ACC112 (cell line): ENCODE results near the gene SYNGR3.

ENCODE experiments used
- H2AFZ ChIP-seq: fragments of 200-600 bp; sonication (generic); one replicate; pipeline ENCODE4 v1.6.0; 2017; ENCODE audit warnings: antibody characterized with exemption, low read length; ENCODE audit not compliant: unreplicated experiment
- H3K27ac ChIP-seq: fragments of 200-600 bp; sonication (generic); 2 replicates; pipeline ENCODE4 v1.5.1; 2014; ENCODE audit warnings: low read depth, mild to moderate bottlenecking, antibody characterized with exemption, low read length, moderate library complexity
- H3K27me3 ChIP-seq: fragments of 200-600 bp; sonication (generic); 2 replicates; pipeline ENCODE4 v1.6.1; 2014; ENCODE audit warnings: mild to moderate bottlenecking, antibody characterized with exemption, low read length, moderate library complexity, mixed read lengths; ENCODE audit not compliant: insufficient read depth
- H3K36me3 ChIP-seq: fragments of 200-600 bp; sonication (generic); 2 replicates; pipeline ENCODE4 v1.6.1; 2016; ENCODE audit warnings: mild to moderate bottlenecking, antibody characterized with exemption, low read length, moderate library complexity, mixed read lengths; ENCODE audit not compliant: insufficient read depth
- H3K4me1 ChIP-seq: fragments of 200-600 bp; sonication (generic); one replicate; pipeline ENCODE4 v1.6.1; 2016; ENCODE audit warnings: low read length, mixed read lengths; ENCODE audit not compliant: insufficient read depth, unreplicated experiment, control insufficient read depth
- H3K4me3 ChIP-seq: fragments of 200-600 bp; sonication (generic); 2 replicates; pipeline ENCODE4 v1.5.1; 2014; ENCODE audit warnings: mild to moderate bottlenecking, low read depth, low read length
- H3K79me2 ChIP-seq: fragments of 200-600 bp; sonication (generic); one replicate; pipeline ENCODE4 v1.6.0; 2016; ENCODE audit warnings: low read length; ENCODE audit not compliant: control insufficient read depth, unreplicated experiment, insufficient read depth

Gene SYNGR3

GRCh38 chr16:1971796-1972489, 17.8 kb upstream of the SYNGR3 start, which contains the start of gene TBL3:
Gene TBL3 (plus strand): TSS chr16:1972053. CDS start chr16:1972165, 112 bp downstream.
- Histone ChIP-seq H3K4me3 (peak within 1 kb of the TSS; percentile 99), H3K4me1 (peaks cover 6% of the 10 kb centered on the region), H3K27ac (peak within 1 kb of the TSS; percentile 78), H3K27me3 (no peaks in the 10 kb centered on the region), H2AFZ (peak within 1 kb of the TSS; percentile 94), H3K79me2 (peaks cover 25% of the 10 kb centered on the region), H3K36me3 (no peaks in the 10 kb centered on the region)

- H3K36me3 ChIP-seq, result no peaks in the 10 kb centered on the region
- peak overlapping the region; percentile 54; the same call in 1 of the 2 replicates for H3K27ac ChIP-seq
- peak overlapping the region; percentile 72 for H2AFZ ChIP-seq
- peak overlapping the region; percentile 99 for H3K4me3 ChIP-seq
- peaks cover 6% of the 10 kb centered on the region for H3K4me1 ChIP-seq
- no peaks in the 10 kb centered on the region for H3K27me3 ChIP-seq
- H3K79me2 ChIP-seq, result peaks cover 25% of the 10 kb centered on the region
These were observed 17.3 kb upstream of the SYNGR3 start for GRCh38 chr16:1972490-1972877.

GRCh38 chr16:1973461-1974156, 16.2 kb upstream of the SYNGR3 start:
- Histone ChIP-seq H3K27me3 (no peaks in the 10 kb centered on the region), H3K27ac (no peak overlapping the region), H3K36me3 (peaks cover 4% of the 10 kb centered on the region; the same call in 1 of the 2 replicates), H3K4me3 (no peak overlapping the region; the same call in 1 of the 2 replicates), H3K4me1 (peaks cover 6% of the 10 kb centered on the region), H2AFZ (no peak overlapping the region), H3K79me2 (peaks cover 25% of the 10 kb centered on the region)

GRCh38 chr16:1974157-1975070, 15.4 kb upstream of the SYNGR3 start:
- H3K27me3 ChIP-seq, result peaks cover 4% of the 10 kb centered on the region; the same call in 1 of the 2 replicates
- no peak overlapping the region for H2AFZ ChIP-seq
- H3K36me3 ChIP-seq, result peaks cover 4% of the 10 kb centered on the region; the same call in 1 of the 2 replicates
- H3K27ac ChIP-seq, result no peak overlapping the region
- H3K4me1 ChIP-seq, result peaks cover 6% of the 10 kb centered on the region
- peaks cover 25% of the 10 kb centered on the region for H3K79me2 ChIP-seq
- H3K4me3 ChIP-seq, result no peak overlapping the region

- Histone ChIP-seq H3K4me1 (peaks cover 6% of the 10 kb centered on the region), H2AFZ (no peak overlapping the region), H3K4me3 (no peak overlapping the region), H3K27ac (no peak overlapping the region), H3K36me3 (peaks cover 4% of the 10 kb centered on the region; the same call in 1 of the 2 replicates), H3K79me2 (peaks cover 25% of the 10 kb centered on the region), H3K27me3 (peaks cover 16% of the 10 kb centered on the region; the same call in 1 of the 2 replicates)
These were observed 14.1 kb upstream of the SYNGR3 start for GRCh38 chr16:1975432-1976215.

DNA sequence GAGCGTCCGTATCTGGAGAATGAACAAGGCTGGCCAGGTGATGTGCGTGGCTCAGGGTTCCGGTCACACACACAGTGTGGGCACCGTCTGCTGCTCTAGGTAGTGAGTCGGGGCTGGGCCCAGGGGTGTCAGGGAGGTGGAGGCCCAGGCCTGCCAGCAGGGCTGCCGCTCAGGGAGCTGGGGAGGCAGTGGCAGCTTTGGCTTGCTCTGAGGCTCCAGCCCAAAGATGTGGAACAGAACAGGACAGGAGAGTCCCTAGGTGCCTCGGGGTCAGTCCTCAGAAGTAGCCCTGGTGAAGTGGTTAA, 13.6 kb upstream of the SYNGR3 start:
- no peak overlapping the region for H2AFZ ChIP-seq
- H3K79me2 ChIP-seq, result peaks cover 22% of the 10 kb centered on the region
- no peak overlapping the region for H3K27ac ChIP-seq
- H3K4me1 ChIP-seq, result peaks cover 3% of the 10 kb centered on the region
- H3K36me3 ChIP-seq, result peaks cover 4% of the 10 kb centered on the region; the same call in 1 of the 2 replicates
- H3K27me3 ChIP-seq, result peaks cover 21% of the 10 kb centered on the region; the same call in 1 of the 2 replicates
- H3K4me3 ChIP-seq, result no peak overlapping the region

DNA sequence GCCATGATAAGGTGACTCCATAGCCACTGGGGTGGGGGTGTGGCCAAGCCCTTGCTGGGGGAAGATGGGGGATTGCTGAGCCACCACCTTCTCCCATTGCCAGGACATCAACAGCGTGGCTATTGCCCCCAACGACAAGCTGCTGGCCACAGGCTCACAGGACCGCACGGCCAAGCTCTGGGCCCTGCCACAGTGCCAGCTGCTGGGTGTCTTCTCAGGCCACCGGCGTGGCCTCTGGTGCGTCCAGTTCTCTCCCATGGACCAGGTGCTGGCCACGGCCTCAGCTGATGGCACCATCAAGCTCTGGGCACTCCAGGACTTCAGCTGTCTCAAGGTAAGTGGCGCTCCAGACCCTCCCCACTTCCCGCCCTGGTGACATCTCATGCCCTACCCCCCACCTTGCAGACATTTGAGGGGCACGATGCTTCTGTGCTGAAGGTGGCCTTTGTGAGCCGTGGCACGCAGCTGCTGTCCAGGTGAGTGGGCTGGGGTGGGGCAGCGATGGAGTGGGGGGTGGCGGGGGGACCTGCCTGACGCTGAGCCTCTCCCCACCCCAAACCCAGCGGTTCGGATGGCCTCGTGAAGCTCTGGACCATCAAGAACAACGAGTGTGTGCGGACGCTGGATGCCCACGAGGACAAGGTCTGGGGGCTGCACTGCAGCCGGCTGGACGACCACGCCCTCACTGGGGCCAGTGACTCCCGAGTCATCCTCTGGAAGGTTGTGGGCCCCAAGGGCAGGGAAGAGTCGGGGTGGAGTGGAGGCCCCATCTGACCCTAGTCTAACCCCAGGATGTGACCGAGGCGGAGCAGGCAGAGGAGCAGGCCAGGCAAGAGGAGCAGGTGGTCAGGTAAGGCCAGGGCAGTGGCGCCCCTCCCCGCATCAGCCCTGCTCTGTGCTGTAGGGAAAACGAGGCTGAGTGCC, 12.6 kb upstream of the SYNGR3 start:
- Histone ChIP-seq H3K79me2 (peaks cover 19% of the 10 kb centered on the region), H3K4me1 (peaks cover 3% of the 10 kb centered on the region), H3K36me3 (peaks cover 4% of the 10 kb centered on the region; the same call in 1 of the 2 replicates), H3K4me3 (no peak overlapping the region), H2AFZ (no peak overlapping the region), H3K27me3 (peaks cover 32% of the 10 kb centered on the region), H3K27ac (no peak overlapping the region)

- H3K36me3 ChIP-seq, result peaks cover 4% of the 10 kb centered on the region; the same call in 1 of the 2 replicates
- no peak overlapping the region for H3K4me3 ChIP-seq
- peaks cover 14% of the 10 kb centered on the region for H3K79me2 ChIP-seq
- H3K4me1 ChIP-seq, result peaks cover under 1% of the 10 kb centered on the region
- H2AFZ ChIP-seq, result no peak overlapping the region
- H3K27ac ChIP-seq, result no peak overlapping the region
- H3K27me3 ChIP-seq, result peaks cover 38% of the 10 kb centered on the region
These were observed 11.9 kb upstream of the SYNGR3 start for GRCh38 chr16:1977875-1978268.

DNA sequence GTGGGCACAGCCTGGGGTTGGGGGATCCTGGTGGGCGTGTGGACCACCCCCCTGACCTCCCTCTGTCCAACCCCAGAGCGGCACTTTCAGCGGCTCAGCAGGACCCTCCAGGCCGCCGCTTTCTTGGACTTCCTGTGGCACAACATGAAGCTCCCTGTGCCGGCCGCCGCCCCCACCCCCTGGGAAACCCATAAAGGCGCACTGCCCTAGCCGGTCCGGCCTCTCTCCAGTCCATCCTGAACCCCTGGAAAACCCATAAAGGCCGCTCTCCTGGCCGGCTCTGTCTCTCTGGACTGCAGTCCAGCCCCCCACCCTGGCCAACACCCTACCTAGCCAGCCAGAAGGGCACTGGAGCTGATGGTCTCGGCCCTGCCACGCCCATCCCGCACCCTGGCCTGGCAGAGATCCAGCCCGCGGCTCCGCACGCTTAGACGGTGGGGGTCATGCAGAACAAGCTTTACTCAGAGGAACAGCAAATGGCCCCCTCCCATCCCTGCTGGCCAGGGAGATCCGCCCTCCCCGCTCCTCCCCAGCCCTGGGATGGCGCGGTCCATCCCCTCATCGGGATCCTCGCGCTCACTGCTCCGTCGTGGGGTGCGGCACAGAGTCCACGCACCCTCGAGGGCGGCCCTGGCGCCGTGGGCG, 11.2 kb upstream of the SYNGR3 start:
- Histone ChIP-seq H3K4me3 (no peak overlapping the region), H3K36me3 (peaks cover 4% of the 10 kb centered on the region; the same call in 1 of the 2 replicates), H3K79me2 (peaks cover 8% of the 10 kb centered on the region), H3K4me1 (no peaks in the 10 kb centered on the region), H3K27ac (no peak overlapping the region), H3K27me3 (peaks cover 42% of the 10 kb centered on the region), H2AFZ (no peak overlapping the region)
